GM12878 (cell line): ENCODE data around the gene POMT2. TPM values are rescaled to one million over a fixed set of nuclear protein-coding genes. Genes with fewer than 3 reads are reported as not detected.

ENCODE experiments used
- ATF7 ChIP-seq: fragments of 450-650 bp; IDR thresholded peaks from 2 replicates; pipeline ENCODE4 v1.6.1; 2016; ENCODE audit warnings: low read depth, mild to moderate bottlenecking
- ESRRA ChIP-seq: IDR thresholded peaks from 2 replicates; pipeline ENCODE4 v1.6.1; 2012; ENCODE audit warnings: mild to moderate bottlenecking, low read length, improper control_type of control experiment
- EZH2 ChIP-seq: IDR thresholded peaks from 2 replicates; pipeline ENCODE4 v1.6.1; 2012; ENCODE audit warnings: low read depth, mild to moderate bottlenecking, control low read depth, inconsistent platforms, low read length, borderline replicate concordance; ENCODE audit not compliant: control insufficient read depth
- KAT2A ChIP-seq: conservative IDR thresholded peaks from 2 replicates; pipeline ENCODE4 v1.6.1; 2011; ENCODE audit warnings: low read depth, low read length; ENCODE audit not compliant: control insufficient read depth
- MTA3 ChIP-seq: IDR thresholded peaks from 2 replicates; pipeline ENCODE4 v1.6.1; 2012; ENCODE audit warnings: low read length, inconsistent platforms, borderline replicate concordance
- RELA ChIP-seq: fragments of 450-650 bp; IDR thresholded peaks from 2 replicates; pipeline ENCODE4 v1.8.0; 2014; ENCODE audit warnings: borderline replicate concordance; ENCODE audit not compliant: partially characterized antibody
- STAT1 ChIP-seq: fragments of 450-650 bp; conservative IDR thresholded peaks from 2 replicates; pipeline ENCODE4 v1.6.1; 2014; ENCODE audit warnings: antibody characterized with exemption, mild to moderate bottlenecking
- SUZ12 ChIP-seq: fragments of 200-600 bp; sonication (generic); IDR thresholded peaks from one replicate; pipeline ENCODE4 v1.6.1; 2018; ENCODE audit warnings: antibody characterized with exemption, mild to moderate bottlenecking; ENCODE audit not compliant: unreplicated experiment
- ZBED1 ChIP-seq: IDR thresholded peaks from 2 replicates; pipeline ENCODE4 v1.6.1; 2016; ENCODE audit warnings: borderline replicate concordance
- polyA plus RNA-seq, 11 experiments: library from polyadenylated mRNA; depleted of rRNA in 4 of 11; unstranded in 6 of 11; stranded (reverse) in 5 of 11; fragments of >200 nt; fragmentation: Nextera tagmentation in 4 of 11; fragmentation: Illumina TruSeq in 1 of 11; extraction: Ambion mirVana in 4 of 11; extraction: Trizol in 1 of 11; gene quantifications; 1 replicate in 1 of 11; 2 replicates in 10 of 11; pipeline versions ENCODE4 v1.2.1 to v1.2.3, GENCODE V29; 2011 to 2016; ENCODE audit warnings: inconsistent platforms in 2 of 11, missing spikeins in 2 of 11, low read depth in 1 of 11
- total RNA-seq, 4 experiments: library from RNA; depleted of rRNA in 3 of 4; stranded (reverse); fragments of >200 nt in 3 of 4; fragmentation: Illumina TruSeq in 1 of 4; extraction: Trizol in 1 of 4; gene quantifications; 2 replicates each; pipeline versions ENCODE4 v1.2.1 to v1.2.3, GENCODE V29; 2013 to 2021
- TF ChIP-seq, protein P1 (sequence below): fragments of 450-650 bp; IDR thresholded peaks from 2 replicates; pipeline ENCODE4 v1.6.1; 2017; ENCODE audit warnings: mild to moderate bottlenecking, moderate library complexity
- TF ChIP-seq, protein P2 (sequence below): fragments of 450-650 bp; IDR thresholded peaks from 2 replicates; pipeline ENCODE4 v1.6.1; 2017; ENCODE audit warnings: mild to moderate bottlenecking, moderate library complexity
- TF ChIP-seq, protein P3 (sequence below): fragments of 150-350 bp; IDR thresholded peaks from 2 replicates; pipeline ENCODE4 v1.6.1; 2014; ENCODE audit warnings: mild to moderate bottlenecking, low read depth, low read length
- TF ChIP-seq, protein P4 (sequence below): fragments of 450-650 bp; IDR thresholded peaks from 2 replicates; pipeline ENCODE4 v1.6.1; 2017; ENCODE audit warnings: borderline replicate concordance

POMT2 gene
- total and polyA plus RNA-seq, 10 of the 15 experiments (the other 5 are each of a cell fraction or from before 2014, with no cell fraction given): 0.23 to 13.9 (median 6.5) TPM

DNA sequence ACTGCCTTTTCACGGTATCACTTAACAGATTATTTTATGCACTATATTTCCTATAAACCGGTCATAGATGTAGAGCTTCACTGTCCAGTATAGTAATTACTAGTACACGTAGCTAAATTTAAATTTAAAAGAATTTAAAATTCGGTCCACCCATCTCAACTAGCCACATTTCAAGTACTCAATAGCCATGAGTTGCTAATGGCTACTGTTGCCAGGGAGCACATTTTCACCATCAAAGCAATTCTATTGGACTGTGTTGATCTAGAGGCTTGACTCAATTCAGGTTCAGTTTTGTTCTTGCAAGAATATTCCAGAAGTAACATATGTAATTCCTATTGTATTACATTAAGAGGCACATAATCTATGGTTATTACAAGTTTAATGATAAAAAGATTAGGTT, 36.2 kb upstream of the POMT2 start (continued):
- TF ChIP-seq, protein P1, sequence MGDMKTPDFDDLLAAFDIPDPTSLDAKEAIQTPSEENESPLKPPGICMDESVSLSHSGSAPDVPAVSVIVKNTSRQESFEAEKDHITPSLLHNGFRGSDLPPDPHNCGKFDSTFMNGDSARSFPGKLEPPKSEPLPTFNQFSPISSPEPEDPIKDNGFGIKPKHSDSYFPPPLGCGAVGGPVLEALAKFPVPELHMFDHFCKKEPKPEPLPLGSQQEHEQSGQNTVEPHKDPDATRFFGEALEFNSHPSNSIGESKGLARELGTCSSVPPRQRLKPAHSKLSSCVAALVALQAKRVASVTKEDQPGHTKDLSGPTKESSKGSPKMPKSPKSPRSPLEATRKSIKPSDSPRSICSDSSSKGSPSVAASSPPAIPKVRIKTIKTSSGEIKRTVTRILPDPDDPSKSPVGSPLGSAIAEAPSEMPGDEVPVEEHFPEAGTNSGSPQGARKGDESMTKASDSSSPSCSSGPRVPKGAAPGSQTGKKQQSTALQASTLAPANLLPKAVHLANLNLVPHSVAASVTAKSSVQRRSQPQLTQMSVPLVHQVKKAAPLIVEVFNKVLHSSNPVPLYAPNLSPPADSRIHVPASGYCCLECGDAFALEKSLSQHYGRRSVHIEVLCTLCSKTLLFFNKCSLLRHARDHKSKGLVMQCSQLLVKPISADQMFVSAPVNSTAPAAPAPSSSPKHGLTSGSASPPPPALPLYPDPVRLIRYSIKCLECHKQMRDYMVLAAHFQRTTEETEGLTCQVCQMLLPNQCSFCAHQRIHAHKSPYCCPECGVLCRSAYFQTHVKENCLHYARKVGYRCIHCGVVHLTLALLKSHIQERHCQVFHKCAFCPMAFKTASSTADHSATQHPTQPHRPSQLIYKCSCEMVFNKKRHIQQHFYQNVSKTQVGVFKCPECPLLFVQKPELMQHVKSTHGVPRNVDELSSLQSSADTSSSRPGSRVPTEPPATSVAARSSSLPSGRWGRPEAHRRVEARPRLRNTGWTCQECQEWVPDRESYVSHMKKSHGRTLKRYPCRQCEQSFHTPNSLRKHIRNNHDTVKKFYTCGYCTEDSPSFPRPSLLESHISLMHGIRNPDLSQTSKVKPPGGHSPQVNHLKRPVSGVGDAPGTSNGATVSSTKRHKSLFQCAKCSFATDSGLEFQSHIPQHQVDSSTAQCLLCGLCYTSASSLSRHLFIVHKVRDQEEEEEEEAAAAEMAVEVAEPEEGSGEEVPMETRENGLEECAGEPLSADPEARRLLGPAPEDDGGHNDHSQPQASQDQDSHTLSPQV: no peak
- TF ChIP-seq, protein P2, sequence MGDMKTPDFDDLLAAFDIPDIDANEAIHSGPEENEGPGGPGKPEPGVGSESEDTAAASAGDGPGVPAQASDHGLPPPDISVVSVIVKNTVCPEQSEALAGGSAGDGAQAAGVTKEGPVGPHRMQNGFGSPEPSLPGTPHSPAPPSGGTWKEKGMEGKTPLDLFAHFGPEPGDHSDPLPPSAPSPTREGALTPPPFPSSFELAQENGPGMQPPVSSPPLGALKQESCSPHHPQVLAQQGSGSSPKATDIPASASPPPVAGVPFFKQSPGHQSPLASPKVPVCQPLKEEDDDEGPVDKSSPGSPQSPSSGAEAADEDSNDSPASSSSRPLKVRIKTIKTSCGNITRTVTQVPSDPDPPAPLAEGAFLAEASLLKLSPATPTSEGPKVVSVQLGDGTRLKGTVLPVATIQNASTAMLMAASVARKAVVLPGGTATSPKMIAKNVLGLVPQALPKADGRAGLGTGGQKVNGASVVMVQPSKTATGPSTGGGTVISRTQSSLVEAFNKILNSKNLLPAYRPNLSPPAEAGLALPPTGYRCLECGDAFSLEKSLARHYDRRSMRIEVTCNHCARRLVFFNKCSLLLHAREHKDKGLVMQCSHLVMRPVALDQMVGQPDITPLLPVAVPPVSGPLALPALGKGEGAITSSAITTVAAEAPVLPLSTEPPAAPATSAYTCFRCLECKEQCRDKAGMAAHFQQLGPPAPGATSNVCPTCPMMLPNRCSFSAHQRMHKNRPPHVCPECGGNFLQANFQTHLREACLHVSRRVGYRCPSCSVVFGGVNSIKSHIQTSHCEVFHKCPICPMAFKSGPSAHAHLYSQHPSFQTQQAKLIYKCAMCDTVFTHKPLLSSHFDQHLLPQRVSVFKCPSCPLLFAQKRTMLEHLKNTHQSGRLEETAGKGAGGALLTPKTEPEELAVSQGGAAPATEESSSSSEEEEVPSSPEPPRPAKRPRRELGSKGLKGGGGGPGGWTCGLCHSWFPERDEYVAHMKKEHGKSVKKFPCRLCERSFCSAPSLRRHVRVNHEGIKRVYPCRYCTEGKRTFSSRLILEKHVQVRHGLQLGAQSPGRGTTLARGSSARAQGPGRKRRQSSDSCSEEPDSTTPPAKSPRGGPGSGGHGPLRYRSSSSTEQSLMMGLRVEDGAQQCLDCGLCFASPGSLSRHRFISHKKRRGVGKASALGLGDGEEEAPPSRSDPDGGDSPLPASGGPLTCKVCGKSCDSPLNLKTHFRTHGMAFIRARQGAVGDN: no peak
- TF ChIP-seq ATF7: no peak
- TF ChIP-seq, protein P3, sequence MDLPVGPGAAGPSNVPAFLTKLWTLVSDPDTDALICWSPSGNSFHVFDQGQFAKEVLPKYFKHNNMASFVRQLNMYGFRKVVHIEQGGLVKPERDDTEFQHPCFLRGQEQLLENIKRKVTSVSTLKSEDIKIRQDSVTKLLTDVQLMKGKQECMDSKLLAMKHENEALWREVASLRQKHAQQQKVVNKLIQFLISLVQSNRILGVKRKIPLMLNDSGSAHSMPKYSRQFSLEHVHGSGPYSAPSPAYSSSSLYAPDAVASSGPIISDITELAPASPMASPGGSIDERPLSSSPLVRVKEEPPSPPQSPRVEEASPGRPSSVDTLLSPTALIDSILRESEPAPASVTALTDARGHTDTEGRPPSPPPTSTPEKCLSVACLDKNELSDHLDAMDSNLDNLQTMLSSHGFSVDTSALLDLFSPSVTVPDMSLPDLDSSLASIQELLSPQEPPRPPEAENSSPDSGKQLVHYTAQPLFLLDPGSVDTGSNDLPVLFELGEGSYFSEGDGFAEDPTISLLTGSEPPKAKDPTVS: no peak
- TF ChIP-seq, protein P4, sequence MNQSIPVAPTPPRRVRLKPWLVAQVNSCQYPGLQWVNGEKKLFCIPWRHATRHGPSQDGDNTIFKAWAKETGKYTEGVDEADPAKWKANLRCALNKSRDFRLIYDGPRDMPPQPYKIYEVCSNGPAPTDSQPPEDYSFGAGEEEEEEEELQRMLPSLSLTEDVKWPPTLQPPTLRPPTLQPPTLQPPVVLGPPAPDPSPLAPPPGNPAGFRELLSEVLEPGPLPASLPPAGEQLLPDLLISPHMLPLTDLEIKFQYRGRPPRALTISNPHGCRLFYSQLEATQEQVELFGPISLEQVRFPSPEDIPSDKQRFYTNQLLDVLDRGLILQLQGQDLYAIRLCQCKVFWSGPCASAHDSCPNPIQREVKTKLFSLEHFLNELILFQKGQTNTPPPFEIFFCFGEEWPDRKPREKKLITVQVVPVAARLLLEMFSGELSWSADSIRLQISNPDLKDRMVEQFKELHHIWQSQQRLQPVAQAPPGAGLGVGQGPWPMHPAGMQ: no peak
- TF ChIP-seq ZBED1: no peak
- TF ChIP-seq ESRRA: no peak
- TF ChIP-seq STAT1: no peak
- TF ChIP-seq MTA3: no peak
- TF ChIP-seq SUZ12: no peak
- no peak for TF ChIP-seq KAT2A
- no peak for TF ChIP-seq RELA
- TF ChIP-seq EZH2: no peak
- TF ChIP-seq, all 136 proteins: peak for 0
